IMR-90 (cell line): ENCODE data around the gene ERC2.

Source experiments
- CEBPB ChIP-seq: IDR thresholded peaks from 2 replicates; pipeline ENCODE4 v1.6.1; 2012; ENCODE audit warnings: low read depth, low read length, improper control_type of control experiment
- MXI1 ChIP-seq: IDR thresholded peaks from 2 replicates; pipeline ENCODE4 v1.6.1; 2012; ENCODE audit warnings: low read depth, mild to moderate bottlenecking, low read length, moderate library complexity, borderline replicate concordance
- POLR2A ChIP-seq: IDR thresholded peaks from 2 replicates; pipeline ENCODE4 v1.6.1; 2012; ENCODE audit warnings: mild to moderate bottlenecking, low read depth, low read length
- RAD21 ChIP-seq: IDR thresholded peaks from 2 replicates; pipeline ENCODE4 v1.6.1; 2012; ENCODE audit warnings: low read length, improper control_type of control experiment
- SMC3 ChIP-seq: fragments of 150-350 bp; IDR thresholded peaks from 2 replicates; pipeline ENCODE4 v1.6.1; 2016; ENCODE audit warnings: low read depth, mild to moderate bottlenecking, antibody characterized with exemption, low read length, moderate library complexity
- TF ChIP-seq, protein P1 (sequence below): conservative IDR thresholded peaks from 2 replicates; pipeline ENCODE4 v1.5.1; 2012; ENCODE audit warnings: mild to moderate bottlenecking, low read depth, low read length, improper control_type of control experiment

DNA sequence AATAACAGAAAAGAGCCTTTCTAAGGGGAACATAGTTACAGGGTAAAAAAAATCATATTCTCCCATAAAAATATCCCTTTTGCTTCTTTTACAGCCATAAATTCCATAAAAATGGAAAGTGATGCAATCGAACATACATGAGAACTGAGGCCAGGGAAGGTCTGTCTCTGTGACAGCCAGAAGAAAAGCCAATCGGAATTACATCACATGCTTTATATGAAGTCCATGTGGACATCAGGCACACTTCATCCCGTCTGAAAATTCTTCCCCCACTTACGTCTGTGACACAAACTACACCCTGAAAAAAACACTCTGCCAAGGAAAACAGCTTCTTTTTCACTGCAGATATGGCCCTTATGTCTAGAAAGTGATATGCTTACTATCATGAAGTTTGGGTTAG, 323.5 kb downstream of the ERC2 start:
- TF ChIP-seq, protein P1, sequence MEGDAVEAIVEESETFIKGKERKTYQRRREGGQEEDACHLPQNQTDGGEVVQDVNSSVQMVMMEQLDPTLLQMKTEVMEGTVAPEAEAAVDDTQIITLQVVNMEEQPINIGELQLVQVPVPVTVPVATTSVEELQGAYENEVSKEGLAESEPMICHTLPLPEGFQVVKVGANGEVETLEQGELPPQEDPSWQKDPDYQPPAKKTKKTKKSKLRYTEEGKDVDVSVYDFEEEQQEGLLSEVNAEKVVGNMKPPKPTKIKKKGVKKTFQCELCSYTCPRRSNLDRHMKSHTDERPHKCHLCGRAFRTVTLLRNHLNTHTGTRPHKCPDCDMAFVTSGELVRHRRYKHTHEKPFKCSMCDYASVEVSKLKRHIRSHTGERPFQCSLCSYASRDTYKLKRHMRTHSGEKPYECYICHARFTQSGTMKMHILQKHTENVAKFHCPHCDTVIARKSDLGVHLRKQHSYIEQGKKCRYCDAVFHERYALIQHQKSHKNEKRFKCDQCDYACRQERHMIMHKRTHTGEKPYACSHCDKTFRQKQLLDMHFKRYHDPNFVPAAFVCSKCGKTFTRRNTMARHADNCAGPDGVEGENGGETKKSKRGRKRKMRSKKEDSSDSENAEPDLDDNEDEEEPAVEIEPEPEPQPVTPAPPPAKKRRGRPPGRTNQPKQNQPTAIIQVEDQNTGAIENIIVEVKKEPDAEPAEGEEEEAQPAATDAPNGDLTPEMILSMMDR: no peak
- TF ChIP-seq POLR2A (no peak), CEBPB (peak; percentile 70), RAD21 (no peak), MXI1 (no peak), SMC3 (no peak)
